Nasal cavity respiratory epithelium epithelial cell of viscerocranial mucosa (primary cell): ENCODE data around the gene RTL9. TPM values are rescaled to one million over a fixed set of nuclear protein-coding genes. Genes with fewer than 3 reads are reported as not detected.

Source experiments
- total RNA-seq: library from RNA; depleted of rRNA; stranded (reverse); fragments of >200 nt; gene quantifications from 2 replicates; pipeline ENCODE4 v1.2.3, GENCODE V29; 2014

Gene RTL9
- under 0.01 and 0.07 TPM in 2 replicates for total RNA-seq

GRCh38 chrX:110358548-110358947, at the start of gene RTL9:
TSS of gene RTL9 (plus strand) at chrX:110358848. CDS start at chrX:110450618, 91,770 bp downstream.

GRCh38 chrX:110317820-110318663, 40.6 kb upstream of the RTL9 start, which contains the start of gene AMMECR1:
TSS of gene AMMECR1 (minus strand) at chrX:110318085. CDS start at chrX:110318071, 14 bp downstream.

Other genes starting within 250 kb of the RTL9 start
- gene AMMECR1, start 40.8 kb upstream of the RTL9 start, total RNA-seq, result 36.6 and 38.8 TPM in 2 replicates